Progenitor cell of endocrine pancreas (in vitro differentiated cells): ENCODE data around the gene SH3PXD2A. TPM values are rescaled to one million over a fixed set of nuclear protein-coding genes. Genes with fewer than 3 reads are reported as not detected.

ENCODE experiments used
- DNase-seq: peaks from one replicate; pipeline ENCODE4 v3.0.0; 2021; ENCODE audit warnings: low spot score; ENCODE audit not compliant: unreplicated experiment
- H3K27ac Mint-ChIP-seq: 2 replicates; pipeline ENCODE4 v1.8.0; 2021; ENCODE audit warnings: mild to moderate bottlenecking, moderate library complexity, mixed read lengths
- H3K27me3 Mint-ChIP-seq: 2 replicates; pipeline ENCODE4 v1.8.0; 2021; ENCODE audit warnings: mixed read lengths
- H3K36me3 Mint-ChIP-seq: 2 replicates; pipeline ENCODE4 v1.8.0; 2022; ENCODE audit warnings: mixed read lengths; ENCODE audit not compliant: insufficient read depth
- H3K4me1 Mint-ChIP-seq: 2 replicates; pipeline ENCODE4 v1.8.0; 2021; ENCODE audit warnings: low read depth, mixed read lengths
- H3K4me3 Mint-ChIP-seq: 2 replicates; pipeline ENCODE4 v1.8.0; 2021; ENCODE audit warnings: low read depth, mild to moderate bottlenecking, moderate library complexity, mixed read lengths
- H3K9me3 Mint-ChIP-seq: 2 replicates; pipeline ENCODE4 v1.8.0; 2021; ENCODE audit warnings: low read depth, mixed read lengths
- CTCF ChIP-seq: fragments of 200-600 bp; sonication (generic); IDR thresholded peaks from one replicate; pipeline ENCODE4 v1.5.0; 2021; ENCODE audit warnings: antibody characterized with exemption, mild to moderate bottlenecking; ENCODE audit not compliant: unreplicated experiment
- total RNA-seq: library from RNA; stranded (reverse); gene quantifications from 2 replicates; pipeline ENCODE4 v1.2.1, GENCODE V29; 2021

Gene SH3PXD2A
- total RNA-seq, 1 donor from 2014 or later, result 28.0 TPM

DNA sequence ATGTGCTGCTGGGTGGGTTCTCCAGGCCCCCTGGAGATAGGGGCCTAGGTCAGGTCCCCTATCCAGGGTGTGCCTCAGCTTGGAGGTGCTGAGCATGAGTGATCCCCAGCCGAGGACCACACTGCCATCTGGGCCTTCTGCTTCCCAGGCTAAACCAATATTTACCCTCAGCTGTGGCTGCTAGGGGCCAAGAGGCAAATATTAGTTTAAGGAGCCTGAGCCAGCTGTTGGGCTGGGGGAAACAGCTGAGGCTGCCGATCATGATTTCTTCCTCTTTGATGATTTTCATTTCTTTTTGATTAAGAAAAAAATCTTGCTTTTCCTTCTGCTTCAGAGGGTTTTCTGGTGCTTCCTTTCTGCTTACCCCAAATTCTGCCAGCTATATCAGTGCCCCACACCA is 278.5 kb downstream of the SH3PXD2A start:
- Mint-ChIP-seq H3K36me3 (no peaks in the 10 kb centered on the region), H3K4me1 (peaks cover 55% of the 10 kb centered on the region), H3K27me3 (no peaks in the 10 kb centered on the region), H3K4me3 (no peak overlapping the region), H3K27ac (peak overlapping the region; percentile 90), H3K9me3 (no peaks in the 10 kb centered on the region)
- no peak for DNase-seq
- TF ChIP-seq CTCF, result no peak

- Mint-ChIP-seq H3K27me3 (no peaks in the 10 kb centered on the region), H3K9me3 (no peaks in the 10 kb centered on the region), H3K36me3 (no peaks in the 10 kb centered on the region), H3K4me1 (peaks cover 55% of the 10 kb centered on the region), H3K27ac (peak overlapping the region; percentile 90), H3K4me3 (no peak overlapping the region)
- DNase-seq, result no peak
- TF ChIP-seq CTCF, result no peak
Observed at GRCh38 chr10:103576076-103576471, 279.3 kb downstream of the SH3PXD2A start.

GRCh38 chr10:103575416-103576075 is 279.8 kb downstream of the SH3PXD2A start:
- no peak for TF ChIP-seq CTCF
- Mint-ChIP-seq H3K36me3 (no peaks in the 10 kb centered on the region), H3K27ac (peak overlapping the region; percentile 90), H3K4me3 (no peak overlapping the region), H3K9me3 (no peaks in the 10 kb centered on the region), H3K4me1 (peaks cover 53% of the 10 kb centered on the region), H3K27me3 (no peaks in the 10 kb centered on the region)
- DNase-seq, result no peak

DNA sequence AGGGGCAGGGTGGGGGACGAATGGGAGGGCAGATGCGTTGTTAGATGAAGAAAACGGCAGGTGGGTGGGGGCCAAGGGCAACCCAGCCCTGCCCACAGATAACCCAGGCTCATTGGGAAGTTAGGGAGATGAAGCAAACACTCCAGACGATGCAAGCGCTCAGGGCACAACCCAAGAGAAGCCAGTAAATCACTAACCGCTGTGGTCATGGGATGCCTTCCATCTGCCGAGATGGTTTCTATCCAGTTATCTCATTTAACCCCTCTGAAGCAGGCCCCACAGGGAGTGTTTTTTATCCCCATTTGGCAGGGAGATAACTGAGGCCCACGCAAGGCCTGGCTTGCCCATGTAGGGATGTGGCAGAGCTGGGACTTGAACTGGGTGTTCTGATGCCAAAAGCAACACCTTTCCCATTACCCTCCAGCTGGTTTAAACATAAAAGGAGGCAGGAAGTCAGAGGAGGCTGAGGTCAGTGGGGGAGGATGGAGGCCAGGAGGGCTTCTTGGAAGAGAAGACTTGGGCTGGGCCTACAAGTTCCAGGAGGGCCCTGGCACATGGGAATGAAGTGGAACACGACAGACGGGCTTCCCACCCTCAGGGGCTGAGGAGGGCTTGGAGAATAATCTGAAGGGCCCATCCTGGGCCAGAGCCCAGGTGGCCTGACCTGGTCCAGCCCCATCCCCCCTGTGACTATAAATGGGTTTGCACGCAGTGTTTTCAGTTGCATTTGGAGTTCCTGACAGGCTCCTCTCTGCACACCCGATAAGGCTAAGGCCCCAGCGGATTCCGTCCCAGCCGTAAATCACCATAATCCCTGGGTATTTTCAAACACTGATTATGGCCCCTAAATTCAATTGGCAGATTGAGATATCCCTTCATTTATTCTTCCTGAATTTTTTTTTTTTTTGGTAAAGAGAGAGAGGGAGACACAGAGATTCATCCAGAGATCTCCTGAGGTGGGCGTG is 281.0 kb downstream of the SH3PXD2A start:
- no peaks in the 10 kb centered on the region for H3K36me3 Mint-ChIP-seq
- H3K9me3 Mint-ChIP-seq, result no peaks in the 10 kb centered on the region
- H3K4me1 Mint-ChIP-seq, result peaks cover 48% of the 10 kb centered on the region
- TF ChIP-seq CTCF, result no peak
- H3K27ac Mint-ChIP-seq, result peak overlapping the region; percentile 73
- peaks cover under 1% of the 10 kb centered on the region for H3K27me3 Mint-ChIP-seq
- no peak overlapping the region for H3K4me3 Mint-ChIP-seq
- DNase-seq, result no peak

GRCh38 chr10:103573205-103573487 is 282.2 kb downstream of the SH3PXD2A start:
- Mint-ChIP-seq H3K9me3 (no peaks in the 10 kb centered on the region), H3K4me3 (no peak overlapping the region), H3K36me3 (no peaks in the 10 kb centered on the region), H3K4me1 (peaks cover 42% of the 10 kb centered on the region), H3K27me3 (peaks cover 5% of the 10 kb centered on the region), H3K27ac (no peak overlapping the region)
- TF ChIP-seq CTCF, result no peak
- no peak for DNase-seq
